IMR-90 (cell line): ENCODE measurements around the gene LRP1-AS. TPM values are rescaled to one million over a fixed set of nuclear protein-coding genes. Genes with fewer than 3 reads are reported as not detected.

Experiments used
- ATAC-seq: fragments of 200-7000 bp; cut with Tn5 transposase; 2 replicates; pipeline ENCODE4 v1.9.1; 2020; ENCODE audit warnings: low read depth, mild to moderate bottlenecking, moderate library complexity
- BruUV-seq: library from RNA; stranded (reverse); fragments of 400-500 nt; replicated peaks from 2 replicates; lab custom pipeline; 2021; lab: Mats Ljungman, UMichigan
- CTCF ChIA-PET: fragments of 300-600 bp; formaldehyde crosslinking; extraction: SDS; loops from one replicate; lab custom pipeline; 2021; ENCODE audit warnings: antibody characterized with exemption; lab: Yijun Ruan, JAX
- POLR2A ChIA-PET: fragments of 300-600 bp; sonication (Branson Sonifier 250); formaldehyde crosslinking; loops from one replicate; lab custom pipeline; 2022; ENCODE audit warnings: antibody characterized with exemption; ENCODE audit not compliant: unreplicated experiment; lab: Charles Lee
- DNase-seq: peaks from one replicate; pipeline ENCODE4 v3.0.0; 2013
- H2AFZ ChIP-seq: replicated peaks from 2 replicates; pipeline ENCODE3; 2013; ENCODE audit warnings: low read length, mild to moderate bottlenecking; ENCODE audit not compliant: poor library complexity
- H2AK5ac ChIP-seq: 2 replicates; pipeline ENCODE4 v1.6.1; 2013; ENCODE audit warnings: low read depth, low read length, inconsistent platforms
- H2AK9ac ChIP-seq: replicated peaks from 2 replicates; pipeline ENCODE3; 2013; ENCODE audit warnings: mild to moderate bottlenecking, low read depth, low read length, moderate library complexity; ENCODE audit not compliant: poor library complexity
- H2BK120ac ChIP-seq: 2 replicates; pipeline ENCODE4 v1.6.1; 2013; ENCODE audit warnings: low read depth, low read length, inconsistent platforms
- H2BK15ac ChIP-seq: 3 replicates; pipeline ENCODE4 v1.6.1; 2013; ENCODE audit warnings: low read depth, low read length, inconsistent platforms
- H2BK20ac ChIP-seq: 2 replicates; pipeline ENCODE4 v1.6.1; 2013; ENCODE audit warnings: low read depth, mild to moderate bottlenecking, inconsistent platforms, low read length, moderate library complexity
- H2BK5ac ChIP-seq: 2 replicates; pipeline ENCODE4 v1.6.1; 2013; ENCODE audit warnings: mild to moderate bottlenecking, low read depth, low read length, inconsistent platforms; ENCODE audit not compliant: poor library complexity, severe bottlenecking
- H3K14ac ChIP-seq: replicated peaks from 2 replicates; pipeline ENCODE4 v1.6.1; 2013; ENCODE audit warnings: low read depth, low read length, inconsistent platforms
- H3K18ac ChIP-seq: 2 replicates; pipeline ENCODE4 v1.6.1; 2013; ENCODE audit warnings: low read depth, low read length, control low read depth
- H3K23ac ChIP-seq: 2 replicates; pipeline ENCODE4 v1.6.1; 2013; ENCODE audit warnings: low read depth, low read length, inconsistent platforms
- H3K27ac ChIP-seq: 2 replicates; pipeline ENCODE4 v1.5.1; 2013; ENCODE audit warnings: mild to moderate bottlenecking, control low read depth, low read length; ENCODE audit not compliant: insufficient read depth
- H3K27me3 ChIP-seq: 2 replicates; pipeline ENCODE4 v1.6.1; 2013; ENCODE audit warnings: low read length; ENCODE audit not compliant: control insufficient read depth, insufficient read depth
- H3K36me3 ChIP-seq: 2 replicates; pipeline ENCODE4 v1.6.1; 2013; ENCODE audit warnings: low read length, mixed read lengths; ENCODE audit not compliant: control insufficient read depth, insufficient read depth
- H3K4ac ChIP-seq: 2 replicates; pipeline ENCODE4 v1.6.1; 2013; ENCODE audit warnings: low read depth, low read length, inconsistent platforms
- H3K4me1 ChIP-seq: 2 replicates; pipeline ENCODE4 v1.6.1; 2013; ENCODE audit warnings: low read length, mixed read lengths; ENCODE audit not compliant: control insufficient read depth, insufficient read depth
- H3K4me2 ChIP-seq: 2 replicates; pipeline ENCODE4 v1.6.1; 2013; ENCODE audit warnings: low read depth, mild to moderate bottlenecking, control low read depth, low read length, moderate library complexity
- H3K4me3 ChIP-seq: 2 replicates; pipeline ENCODE4 v1.5.1; 2013; ENCODE audit warnings: low read depth, mild to moderate bottlenecking, control low read depth, low read length, moderate library complexity; ENCODE audit not compliant: insufficient read depth
- H3K56ac ChIP-seq: 2 replicates; pipeline ENCODE4 v1.6.1; 2013; ENCODE audit warnings: low read length, inconsistent platforms; ENCODE audit not compliant: insufficient read depth; ENCODE audit errors: extremely low read depth
- H3K79me1 ChIP-seq, 2 experiments: 2 replicates each; pipeline ENCODE4 v1.6.1; 2013; ENCODE audit warnings: low read length in 2 of 2, inconsistent platforms in 1 of 2, low read depth in 1 of 2
- H3K9ac ChIP-seq: 2 replicates; pipeline ENCODE4 v1.6.1; 2013; ENCODE audit warnings: low read depth, low read length, control low read depth
- H3K9me1 ChIP-seq: 2 replicates; pipeline ENCODE4 v1.6.1; 2013; ENCODE audit warnings: low read length, inconsistent platforms; ENCODE audit not compliant: insufficient read depth
- H3K9me3 ChIP-seq: 2 replicates; pipeline ENCODE4 v1.6.1; 2013; ENCODE audit warnings: low read length; ENCODE audit not compliant: control insufficient read depth, insufficient read depth
- H4K20me1 ChIP-seq: 2 replicates; pipeline ENCODE4 v1.6.1; 2013; ENCODE audit warnings: low read length, inconsistent platforms; ENCODE audit not compliant: insufficient read depth
- H4K5ac ChIP-seq: 2 replicates; pipeline ENCODE4 v1.6.1; 2013; ENCODE audit warnings: mild to moderate bottlenecking, low read depth, low read length, control low read depth
- H4K8ac ChIP-seq, 2 experiments: 2 replicates each; pipeline ENCODE4 v1.6.1; 2013; ENCODE audit warnings: low read depth in 2 of 2, low read length in 2 of 2, control low read depth in 1 of 2, inconsistent platforms in 1 of 2
- H4K91ac ChIP-seq: 2 replicates; pipeline ENCODE4 v1.6.1; 2013; ENCODE audit warnings: low read depth, low read length, inconsistent platforms; ENCODE audit not compliant: insufficient read depth
- CHD1 ChIP-seq: IDR thresholded peaks from 2 replicates; pipeline ENCODE4 v1.6.1; 2012; ENCODE audit warnings: low read depth, low read length, improper control_type of control experiment
- MAZ ChIP-seq: IDR thresholded peaks from 2 replicates; pipeline ENCODE4 v1.6.1; 2012; ENCODE audit warnings: low read depth, mild to moderate bottlenecking, low read length, improper control_type of control experiment, moderate library complexity, borderline replicate concordance
- MXI1 ChIP-seq: IDR thresholded peaks from 2 replicates; pipeline ENCODE4 v1.6.1; 2012; ENCODE audit warnings: low read depth, mild to moderate bottlenecking, low read length, moderate library complexity, borderline replicate concordance
- WGBS, 2 experiments: methylation state at CpG; one replicate each; pipeline versions ENCODE4 v1.1.5 to v1.1.7; 2013; ENCODE audit warnings: missing lambda C conversion rate in 2 of 2; ENCODE audit not compliant: insufficient read length in 1 of 2; ENCODE audit errors: extremely low coverage in 2 of 2; 5-methylcytosine and 5-hydroxymethylcytosine counted together
- dilution Hi-C: fragments of 300-500 bp; cut with HindIII; formaldehyde crosslinking; loops from one replicate; pipeline ENCODE4 v1.14.3; 2018; ENCODE audit warnings: low sequenced_read_pairs; ENCODE audit not compliant: unreplicated experiment
- in situ Hi-C: fragments of 300-500 bp; cut with MboI; formaldehyde crosslinking; loops from 3 replicates; pipeline ENCODE4 v1.14.3; 2019; ENCODE audit warnings: low sequenced_read_pairs, inconsistent platforms, mixed read lengths
- intact Hi-C: fragments of 100-400 bp; cut with micrococcal nuclease; formaldehyde crosslinking; loops from 2 replicates; pipeline ENCODE4 v1.10.0; 2022
- polyA plus RNA-seq, 3 experiments: library from polyadenylated mRNA; depleted of rRNA; stranded (reverse); fragments of >200 nt; gene quantifications; 2 replicates each; pipeline ENCODE4 v1.2.3, GENCODE V29; 2012; ENCODE audit warnings: low replicate concordance in 1 of 3
- total RNA-seq: library from RNA; depleted of rRNA; stranded (reverse); fragments of >200 nt; gene quantifications from 2 replicates; pipeline ENCODE4 v1.2.3, GENCODE V29; 2012

Gene LRP1-AS
- total and polyA plus RNA-seq, 2 of the 4 experiments (the other 2 are of a cell fraction): not detected

DNA sequence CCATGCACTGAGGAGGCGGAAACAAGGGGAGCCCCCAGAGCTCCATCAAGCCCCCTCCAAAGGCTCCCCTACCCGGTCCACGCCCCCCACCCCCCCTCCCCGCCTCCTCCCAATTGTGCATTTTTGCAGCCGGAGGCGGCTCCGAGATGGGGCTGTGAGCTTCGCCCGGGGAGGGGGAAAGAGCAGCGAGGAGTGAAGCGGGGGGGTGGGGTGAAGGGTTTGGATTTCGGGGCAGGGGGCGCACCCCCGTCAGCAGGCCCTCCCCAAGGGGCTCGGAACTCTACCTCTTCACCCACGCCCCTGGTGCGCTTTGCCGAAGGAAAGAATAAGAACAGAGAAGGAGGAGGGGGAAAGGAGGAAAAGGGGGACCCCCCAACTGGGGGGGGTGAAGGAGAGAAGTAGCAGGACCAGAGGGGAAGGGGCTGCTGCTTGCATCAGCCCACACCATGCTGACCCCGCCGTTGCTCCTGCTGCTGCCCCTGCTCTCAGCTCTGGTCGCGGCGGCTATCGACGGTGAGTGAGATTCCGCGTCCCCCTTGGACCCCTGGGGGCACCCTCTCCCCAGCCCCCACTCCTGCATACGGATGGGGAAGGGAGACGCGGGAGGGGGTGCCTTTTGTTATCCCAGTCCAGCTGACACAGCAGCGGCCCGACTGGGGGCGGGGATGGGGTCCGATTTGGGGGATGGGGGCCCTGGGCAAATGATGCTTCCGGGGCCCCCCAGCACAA lies 18.7 kb downstream of the LRP1-AS start:
- POLR2A ChIA-PET: interaction anchor here (0.5 to 2.1 kb wide), 4 partner anchors 17 to 56 kb away, joined by 3 to 12 read pairs (median 4); partner anchors contain the start of gene STAT6
- Histone ChIP-seq H3K9me3 (no peaks in the 10 kb centered on the region; the same call in 1 of the 2 replicates), H3K36me3 (peaks cover 15% of the 10 kb centered on the region; the same call in 1 of the 2 replicates), H2BK120ac (peak overlapping the region; percentile 63; the same call in 1 of the 2 replicates), H2AK9ac (peak overlapping the region; percentile 98), H2BK5ac (peak overlapping the region; percentile 97), H3K14ac (peak overlapping the region; percentile 98), H4K91ac (peak overlapping the region; percentile 88), H3K4ac (peak overlapping the region; percentile 97), H3K4me1 (peaks cover 23% of the 10 kb centered on the region), H4K20me1 (peaks cover 42% of the 10 kb centered on the region), H2AK5ac (peak overlapping the region; percentile 98), H3K9ac (peak overlapping the region; percentile 99), H2BK20ac (0 out of 2 replicates have a peak overlapping the region, but pooled peaks have one; percentile 10), H3K27ac (peak overlapping the region; percentile 100), H4K5ac (peak overlapping the region; percentile 68), H3K79me1 (peaks cover 15 to 43% of the 10 kb centered on the region in 2 experiments; a peak in 3 of 4 replicates), H2BK15ac (peak overlapping the region; percentile 18; the same call in 1 of the 3 replicates), H3K4me2 (peak overlapping the region; percentile 47), H3K9me1 (peaks cover 14% of the 10 kb centered on the region), H2AFZ (peak overlapping the region; percentile 80), H3K23ac (peak overlapping the region; percentile 98), H3K18ac (peak overlapping the region; percentile 93), H3K56ac (peak overlapping the region; percentile 85), H3K27me3 (no peaks in the 10 kb centered on the region), H3K4me3 (peak overlapping the region; percentile 90), H4K8ac (peak overlapping the region; percentile 90 to 92; a peak in 3 of 4 replicates)
- dilution Hi-C loops: no loop called here
- intact Hi-C loops: loop anchor here (2.0 kb wide), 1 partner anchor 20 kb away; no protein-coding TSS in a partner anchor
- BruUV-seq: no TSS peak
- WGBS, 2 experiments: no CpG with 5 or more reads among the region's 35 CpGs
- 0 out of 2 replicates have a peak, but pooled peaks have one; percentile 0 for ATAC-seq
- TF ChIP-seq CHD1 (no peak), MXI1 (0 out of 2 replicates have a peak, but pooled peaks have one; percentile 7), MAZ (0 out of 2 replicates have a peak, but pooled peaks have one; percentile 6)
- CTCF ChIA-PET: interaction anchor here (1.2 to 1.7 kb wide), 3 partner anchors 16 to 46 kb away, joined by 3 to 7 read pairs (median 4); no protein-coding TSS in a partner anchor
- in situ Hi-C loops: no loop called here
- DNase-seq: no peak
